ENCODE measurements around the gene EARS2. TPM values are rescaled to one million over a fixed set of nuclear protein-coding genes. Genes with fewer than 3 reads are reported as not detected.

Gene EARS2
- total and polyA plus RNA-seq, 2 of the 8 experiments (the other 6 are each of a cell fraction or from before 2014, with no cell fraction given), result 47.8 to 111 TPM

DNA sequence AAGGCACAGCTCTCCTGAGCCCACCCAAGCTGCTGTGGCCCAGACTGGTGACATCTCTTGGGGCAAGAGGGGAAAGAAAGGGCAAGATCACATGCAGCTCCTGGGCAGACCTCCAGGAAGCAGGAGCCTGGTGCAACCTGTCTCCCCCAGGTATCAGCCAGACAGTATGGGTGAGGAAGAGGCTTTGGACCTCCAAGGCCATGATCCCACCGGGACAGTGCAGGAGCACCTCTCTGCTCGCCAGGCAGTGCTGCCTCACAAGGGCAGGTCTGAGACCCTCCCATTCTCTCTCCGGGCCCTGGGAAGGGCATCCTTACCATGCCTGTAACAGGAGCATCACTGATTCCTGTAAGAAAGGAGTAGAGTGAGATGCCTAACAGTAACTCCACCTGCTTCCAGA lies 78.6 kb downstream of the EARS2 start:
- Histone ChIP-seq H3K4ac (replicated peaks; ENCODE audit: insufficient read length, low read depth, low read length) (no peak overlapping the region), H3K23ac (ENCODE audit: insufficient read length) (no peak overlapping the region), H2BK120ac (replicated peaks; ENCODE audit: low read depth, low read length) (no peak overlapping the region), H3K18ac (ENCODE audit: extremely low read depth, low read length) (no peak overlapping the region), H3K14ac (ENCODE audit: insufficient read length) (no peak overlapping the region), H3K9ac (replicated peaks in 1 of 4; ENCODE audit: extremely low read depth in 1 of 4, low read depth in 3 of 4, low read length in 3 of 4) (no peak overlapping the region), H3K79me1 (ENCODE audit: low read depth, low read length) (no peaks in the 10 kb centered on the region; the same call in 1 of the 2 replicates), H2BK20ac (ENCODE audit: low read length) (no peak overlapping the region), H3K9me3 (ENCODE audit: insufficient read depth in 2 of 2, low read depth in 1 of 2, low read length in 1 of 2) (no peaks in the 10 kb centered on the region), H2BK15ac (ENCODE audit: low read length) (no peak overlapping the region), H2AFZ (ENCODE audit: low read length) (no peak overlapping the region), H3K56ac (replicated peaks; ENCODE audit: insufficient read length, low read depth, low read length) (no peak overlapping the region), H3K27me3 (replicated peaks in 1 of 4; ENCODE audit: control insufficient read depth in 3 of 4, extremely low read depth in 1 of 4, insufficient read depth in 3 of 4, low read length in 3 of 4) (no peaks in the 10 kb centered on the region), H3K27ac (ENCODE audit: low read depth, low read length) (no peak overlapping the region), H2AK5ac (ENCODE audit: low read depth, low read length) (no peak overlapping the region), H2BK5ac (ENCODE audit: low read depth, low read length) (no peak overlapping the region), H4K91ac (replicated peaks; ENCODE audit: insufficient read length, low read length) (no peak overlapping the region), H3K36me3 (ENCODE audit: control insufficient read depth in 2 of 4, insufficient read depth in 4 of 4, low read length in 3 of 4) (peaks cover 51 to 91% (median 76%) of the 10 kb centered on the region in 4 experiments), H3K79me2 (ENCODE audit: control insufficient read depth in 1 of 2, insufficient read depth in 2 of 2, low read length in 2 of 2) (no peaks in the 10 kb centered on the region), H3K4me3 (ENCODE audit: extremely low read depth in 1 of 4, insufficient read depth in 2 of 4, low read depth in 3 of 4, low read length in 4 of 4) (no peak overlapping the region), H3K4me2 (ENCODE audit: insufficient read depth in 1 of 2, low read depth in 2 of 2, low read length in 2 of 2) (no peak overlapping the region), H3K4me1 (replicated peaks in 1 of 4; ENCODE audit: control insufficient read depth in 3 of 4, insufficient read depth in 4 of 4, low read length in 3 of 4) (no peaks in the 10 kb centered on the region), H4K5ac (ENCODE audit: insufficient read length, low read depth, low read length) (no peak overlapping the region), H4K8ac (ENCODE audit: extremely low read depth, insufficient read depth, low read length) (no peak overlapping the region; the same call in 1 of the 2 replicates), H3K23me2 (ENCODE audit: low read depth, low read length) (no peaks in the 10 kb centered on the region), H4K20me1 (replicated peaks in 1 of 2; ENCODE audit: control insufficient read depth in 1 of 2, insufficient read depth in 2 of 2, low read length in 2 of 2) (peaks cover 10% of the 10 kb centered on the region in 2 experiments), H2BK12ac (ENCODE audit: low read depth, low read length) (no peak overlapping the region)
- CTCF ChIA-PET (ENCODE audit: partially characterized antibody), result no interaction called here
- WGBS, 2 experiments (ENCODE audit: extremely low coverage in 1 of 2, insufficient coverage in 1 of 2, insufficient read length in 1 of 2, insufficient replicate concordance in 2 of 2, low coverage in 1 of 2, low lambda C conversion rate in 2 of 2, missing lambda C conversion rate in 1 of 2), result 89% methylated on average over 3 of the region's 3 CpGs; no CpG with 5 or more reads in 1 of the 2 experiments
- DNase-seq (ENCODE audit: low read depth in 1 of 2, low spot score in 2 of 2), result no peak
- no peak for FAIRE-seq
- POLR2A ChIA-PET (ENCODE audit: partially characterized antibody), result no interaction called here
- TF ChIP-seq RXRA (IDR thresholded peaks at IDR 0.05; ENCODE audit: insufficient read depth, low read depth, low read length) (no peak), CBX5 (IDR thresholded peaks at IDR 0.05; ENCODE audit: low read depth, low read length) (no peak), MAFK (IDR thresholded peaks at IDR 0.05; ENCODE audit: low read depth, low read length) (no peak), SAP30 (IDR thresholded peaks at IDR 0.05; ENCODE audit: insufficient read depth, insufficient replicate concordance, low read length) (no peak)
